DMS53 treated with DMSO at 0.1 percent for 48 hours (cell line): Measurements from ENCODE around the gene CIDEB.
"Not testable (repeated sequence)": the region's sequence is repeated elsewhere in the genome, so short reads cannot be mapped to it uniquely, and the experiment has no call there.

ENCODE experiments used
- DNase-seq: peaks from one replicate; lab custom pipeline; 2025; ENCODE audit not compliant: unreplicated experiment; lab: John Stamatoyannopoulos, UW

CIDEB gene

GRCh38 chr14:24332268-24332993 is 24.7 kb upstream of the CIDEB start:
- peak; percentile 60 for DNase-seq

GRCh38 chr14:24331731-24332267 is 24.0 kb upstream of the CIDEB start:
- no peak for DNase-seq

GRCh38 chr14:24330973-24331674 is 23.3 kb upstream of the CIDEB start:
- no peak for DNase-seq

- DNase-seq: no peak
Measured at GRCh38 chr14:24329736-24330135, 22.0 kb upstream of the CIDEB start.

- DNase-seq: no peak
Measured at GRCh38 chr14:24329073-24329663, 21.4 kb upstream of the CIDEB start.

GRCh38 chr14:24327914-24328313 is 20.1 kb upstream of the CIDEB start:
- DNase-seq: not testable (repeated sequence)

GRCh38 chr14:24327303-24327702 is 19.5 kb upstream of the CIDEB start:
- no peak for DNase-seq

GRCh38 chr14:24325963-24326362 is 18.2 kb upstream of the CIDEB start:
- DNase-seq: no peak

- no peak for DNase-seq
Measured at GRCh38 chr14:24325041-24325530, 17.3 kb upstream of the CIDEB start.

GRCh38 chr14:24324024-24324423 is 16.2 kb upstream of the CIDEB start:
- DNase-seq: no peak

GRCh38 chr14:24323341-24323740 is 15.6 kb upstream of the CIDEB start:
- no peak for DNase-seq

GRCh38 chr14:24322672-24323071 is 14.9 kb upstream of the CIDEB start:
- DNase-seq: no peak

- DNase-seq: no peak
Measured at GRCh38 chr14:24321212-24321975, 13.6 kb upstream of the CIDEB start.

GRCh38 chr14:24317141-24317928 is 9.6 kb upstream of the CIDEB start:
- no peak for DNase-seq

- DNase-seq: no peak
Measured at GRCh38 chr14:24316597-24316950, 8.8 kb upstream of the CIDEB start.

- no peak for DNase-seq
Measured at GRCh38 chr14:24315807-24316596, 8.2 kb upstream of the CIDEB start.

GRCh38 chr14:24315243-24315806 is 7.5 kb upstream of the CIDEB start:
- DNase-seq: no peak

GRCh38 chr14:24314377-24315193 is 6.8 kb upstream of the CIDEB start:
- no peak for DNase-seq
